A549 (cell line): ENCODE measurements around the gene PDLIM1.

ENCODE experiments used
- CHD2 ChIP-seq: fragments of 150-350 bp; IDR thresholded peaks from 2 replicates; pipeline ENCODE4 v1.6.1; 2014; ENCODE audit warnings: low read length; ENCODE audit not compliant: partially characterized antibody
- EP300 ChIP-seq, 2 experiments: fragments of >200 bp; sonication (Bioruptor Twin); formaldehyde crosslinking; IDR thresholded peaks; 2 replicates in 1 of 2; 3 replicates in 1 of 2; pipeline ENCODE4 v1.6.1; 2016 to 2017
- MAZ ChIP-seq: fragments of 150-350 bp; IDR thresholded peaks from 2 replicates; pipeline ENCODE4 v1.6.1; 2014; ENCODE audit warnings: antibody characterized with exemption, low read depth, low read length, borderline replicate concordance
- POLR2A ChIP-seq: IDR thresholded peaks from 2 replicates; pipeline ENCODE4 v1.6.1; 2012; ENCODE audit warnings: mild to moderate bottlenecking, low read length
- TP53 ChIP-seq: fragments of 250-450 bp; sonication (Bioruptor Pico); IDR thresholded peaks from 2 replicates; pipeline ENCODE4 v1.5.0; 2021; ENCODE audit warnings: mild to moderate bottlenecking, moderate library complexity
- TF ChIP-seq, protein P1 (sequence below): fragments of >200 bp; sonication (Bioruptor Twin); formaldehyde crosslinking; IDR thresholded peaks from 3 replicates; pipeline ENCODE4 v1.5.1; 2016
- TF ChIP-seq, protein P2 (sequence below): fragments of 200-600 bp; sonication (generic); IDR thresholded peaks from 2 replicates; pipeline ENCODE4 v1.6.1; 2016; ENCODE audit warnings: antibody characterized with exemption, mild to moderate bottlenecking, moderate library complexity
- TF ChIP-seq, protein P3 (sequence below): IDR thresholded peaks from 2 replicates; pipeline ENCODE4 v1.6.1; 2012
- TF ChIP-seq, protein P4 (sequence below): IDR thresholded peaks from 2 replicates; pipeline ENCODE4 v1.6.1; 2012

DNA sequence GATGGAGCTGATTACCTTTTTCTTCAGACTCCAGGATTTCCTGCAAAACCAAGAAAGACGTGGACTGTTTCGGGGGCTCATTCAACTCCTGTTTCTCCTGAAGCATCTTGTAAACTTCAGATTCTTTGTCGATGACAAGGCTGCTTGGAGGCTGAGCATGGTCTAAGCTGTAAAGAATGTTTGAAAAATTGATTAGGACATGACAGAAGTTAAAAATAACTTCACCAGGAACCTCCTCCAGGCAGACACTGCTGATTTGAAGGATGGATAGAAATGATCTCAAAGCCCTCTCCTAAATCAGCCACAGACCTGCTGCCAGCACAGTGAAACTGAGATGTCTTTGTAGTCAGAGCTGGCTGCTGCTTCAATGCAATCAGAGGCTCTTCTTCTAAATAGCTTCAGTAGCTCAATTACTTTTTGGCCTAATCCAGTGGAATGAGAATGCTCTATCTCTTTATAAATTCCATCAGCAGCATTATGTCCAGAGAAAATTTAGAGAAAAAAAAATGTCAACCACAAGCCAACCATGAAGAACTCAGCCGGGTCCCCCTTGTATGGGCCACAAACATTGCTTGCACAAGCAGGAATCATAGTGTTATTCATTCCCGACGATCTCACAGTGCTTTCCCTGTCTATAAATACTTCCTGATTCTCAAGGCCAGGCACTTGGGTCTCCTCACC, 43.5 kb downstream of the PDLIM1 start:
- no peak for TF ChIP-seq MAZ
- TF ChIP-seq, protein P1, sequence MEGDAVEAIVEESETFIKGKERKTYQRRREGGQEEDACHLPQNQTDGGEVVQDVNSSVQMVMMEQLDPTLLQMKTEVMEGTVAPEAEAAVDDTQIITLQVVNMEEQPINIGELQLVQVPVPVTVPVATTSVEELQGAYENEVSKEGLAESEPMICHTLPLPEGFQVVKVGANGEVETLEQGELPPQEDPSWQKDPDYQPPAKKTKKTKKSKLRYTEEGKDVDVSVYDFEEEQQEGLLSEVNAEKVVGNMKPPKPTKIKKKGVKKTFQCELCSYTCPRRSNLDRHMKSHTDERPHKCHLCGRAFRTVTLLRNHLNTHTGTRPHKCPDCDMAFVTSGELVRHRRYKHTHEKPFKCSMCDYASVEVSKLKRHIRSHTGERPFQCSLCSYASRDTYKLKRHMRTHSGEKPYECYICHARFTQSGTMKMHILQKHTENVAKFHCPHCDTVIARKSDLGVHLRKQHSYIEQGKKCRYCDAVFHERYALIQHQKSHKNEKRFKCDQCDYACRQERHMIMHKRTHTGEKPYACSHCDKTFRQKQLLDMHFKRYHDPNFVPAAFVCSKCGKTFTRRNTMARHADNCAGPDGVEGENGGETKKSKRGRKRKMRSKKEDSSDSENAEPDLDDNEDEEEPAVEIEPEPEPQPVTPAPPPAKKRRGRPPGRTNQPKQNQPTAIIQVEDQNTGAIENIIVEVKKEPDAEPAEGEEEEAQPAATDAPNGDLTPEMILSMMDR: no peak
- no peak for TF ChIP-seq CHD2
- TF ChIP-seq EP300 (IDR thresholded peaks at IDR 0.05): no peak
- TF ChIP-seq, protein P2, sequence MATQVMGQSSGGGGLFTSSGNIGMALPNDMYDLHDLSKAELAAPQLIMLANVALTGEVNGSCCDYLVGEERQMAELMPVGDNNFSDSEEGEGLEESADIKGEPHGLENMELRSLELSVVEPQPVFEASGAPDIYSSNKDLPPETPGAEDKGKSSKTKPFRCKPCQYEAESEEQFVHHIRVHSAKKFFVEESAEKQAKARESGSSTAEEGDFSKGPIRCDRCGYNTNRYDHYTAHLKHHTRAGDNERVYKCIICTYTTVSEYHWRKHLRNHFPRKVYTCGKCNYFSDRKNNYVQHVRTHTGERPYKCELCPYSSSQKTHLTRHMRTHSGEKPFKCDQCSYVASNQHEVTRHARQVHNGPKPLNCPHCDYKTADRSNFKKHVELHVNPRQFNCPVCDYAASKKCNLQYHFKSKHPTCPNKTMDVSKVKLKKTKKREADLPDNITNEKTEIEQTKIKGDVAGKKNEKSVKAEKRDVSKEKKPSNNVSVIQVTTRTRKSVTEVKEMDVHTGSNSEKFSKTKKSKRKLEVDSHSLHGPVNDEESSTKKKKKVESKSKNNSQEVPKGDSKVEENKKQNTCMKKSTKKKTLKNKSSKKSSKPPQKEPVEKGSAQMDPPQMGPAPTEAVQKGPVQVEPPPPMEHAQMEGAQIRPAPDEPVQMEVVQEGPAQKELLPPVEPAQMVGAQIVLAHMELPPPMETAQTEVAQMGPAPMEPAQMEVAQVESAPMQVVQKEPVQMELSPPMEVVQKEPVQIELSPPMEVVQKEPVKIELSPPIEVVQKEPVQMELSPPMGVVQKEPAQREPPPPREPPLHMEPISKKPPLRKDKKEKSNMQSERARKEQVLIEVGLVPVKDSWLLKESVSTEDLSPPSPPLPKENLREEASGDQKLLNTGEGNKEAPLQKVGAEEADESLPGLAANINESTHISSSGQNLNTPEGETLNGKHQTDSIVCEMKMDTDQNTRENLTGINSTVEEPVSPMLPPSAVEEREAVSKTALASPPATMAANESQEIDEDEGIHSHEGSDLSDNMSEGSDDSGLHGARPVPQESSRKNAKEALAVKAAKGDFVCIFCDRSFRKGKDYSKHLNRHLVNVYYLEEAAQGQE: no peak
- no peak for TF ChIP-seq POLR2A
- TF ChIP-seq TP53 (CRISPR knock-in tag): no peak
- TF ChIP-seq, protein P3, sequence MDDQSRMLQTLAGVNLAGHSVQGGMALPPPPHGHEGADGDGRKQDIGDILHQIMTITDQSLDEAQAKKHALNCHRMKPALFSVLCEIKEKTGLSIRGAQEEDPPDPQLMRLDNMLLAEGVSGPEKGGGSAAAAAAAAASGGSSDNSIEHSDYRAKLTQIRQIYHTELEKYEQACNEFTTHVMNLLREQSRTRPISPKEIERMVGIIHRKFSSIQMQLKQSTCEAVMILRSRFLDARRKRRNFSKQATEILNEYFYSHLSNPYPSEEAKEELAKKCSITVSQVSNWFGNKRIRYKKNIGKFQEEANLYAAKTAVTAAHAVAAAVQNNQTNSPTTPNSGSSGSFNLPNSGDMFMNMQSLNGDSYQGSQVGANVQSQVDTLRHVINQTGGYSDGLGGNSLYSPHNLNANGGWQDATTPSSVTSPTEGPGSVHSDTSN: no peak
- TF ChIP-seq, protein P4, sequence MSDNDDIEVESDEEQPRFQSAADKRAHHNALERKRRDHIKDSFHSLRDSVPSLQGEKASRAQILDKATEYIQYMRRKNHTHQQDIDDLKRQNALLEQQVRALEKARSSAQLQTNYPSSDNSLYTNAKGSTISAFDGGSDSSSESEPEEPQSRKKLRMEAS: no peak
